Activated T-helper 1 cell treated with anti-CD3 and anti-CD28 coated beads, Interleukin-12 subunit alpha, Interleukin-12 subunit beta, Interleukin-2, Interleukin-4 antibody, amounts not matched to agents 30 ng/mL and 10 ng/mL and 1 ng/mL, durations not matched to agents 14 hours and 24 hours and 36 hours (primary cell): ENCODE measurements around the gene FAM237A. TPM values are rescaled to one million over a fixed set of nuclear protein-coding genes. Genes with fewer than 3 reads are reported as not detected.

Source experiments
- DNase-seq: peaks from one replicate; pipeline ENCODE4 v3.0.0; 2021; ENCODE audit warnings: low spot score
- H3K27ac Mint-ChIP-seq: one replicate; pipeline ENCODE4 v1.8.0; 2021; ENCODE audit warnings: mild to moderate bottlenecking, mixed read lengths
- H3K27me3 Mint-ChIP-seq: one replicate; pipeline ENCODE4 v1.8.0; 2022; ENCODE audit warnings: mild to moderate bottlenecking, moderate library complexity, mixed read lengths; ENCODE audit not compliant: insufficient read depth
- H3K36me3 Mint-ChIP-seq: one replicate; pipeline ENCODE4 v1.8.0; 2021; ENCODE audit warnings: low read depth, mixed read lengths
- H3K4me1 Mint-ChIP-seq: one replicate; pipeline ENCODE4 v1.8.0; 2021; ENCODE audit warnings: low read depth, mixed read lengths
- H3K4me3 Mint-ChIP-seq: one replicate; pipeline ENCODE4 v1.8.0; 2021; ENCODE audit warnings: mild to moderate bottlenecking, moderate library complexity, mixed read lengths
- H3K9me3 Mint-ChIP-seq: one replicate; pipeline ENCODE4 v1.8.0; 2021; ENCODE audit warnings: mixed read lengths
- intact Hi-C: fragments of 100-400 bp; cut with micrococcal nuclease; formaldehyde crosslinking; loops from one replicate; pipeline ENCODE4 v1.15.1; 2024
- total RNA-seq: library from RNA; stranded (reverse); gene quantifications from 2 replicates; pipeline ENCODE4 v1.2.3, GENCODE V29; 2022

Gene FAM237A
- total RNA-seq, result not detected in 2 replicates

- Mint-ChIP-seq H3K4me3 (no peak within 1 kb of the TSS), H3K27ac (no peak within 1 kb of the TSS), H3K4me1 (no peaks in the 10 kb centered on the region), H3K9me3 (no peaks in the 10 kb centered on the region), H3K27me3 (peaks cover 4% of the 10 kb centered on the region), H3K36me3 (no peaks in the 10 kb centered on the region)
- no peak for DNase-seq
- intact Hi-C loops, result no loop called here
Observed at GRCh38 chr2:206642075-206643025, at the start of gene FAM237A. TSS of gene FAM237A (plus strand) at chr2:206642487. CDS start at chr2:206644237, 1,750 bp downstream.

- no peak for DNase-seq
- intact Hi-C loops, result no loop called here
- Mint-ChIP-seq H3K4me3 (no peak overlapping the region), H3K27me3 (no peaks in the 10 kb centered on the region), H3K36me3 (no peaks in the 10 kb centered on the region), H3K27ac (no peak overlapping the region), H3K9me3 (no peaks in the 10 kb centered on the region), H3K4me1 (no peaks in the 10 kb centered on the region)
Observed at GRCh38 chr2:206597717-206598218, 44.5 kb upstream of the FAM237A start.

- DNase-seq, result no peak
- Mint-ChIP-seq H3K27me3 (peaks cover 4% of the 10 kb centered on the region), H3K36me3 (no peaks in the 10 kb centered on the region), H3K27ac (no peak overlapping the region), H3K9me3 (no peaks in the 10 kb centered on the region), H3K4me3 (no peak overlapping the region), H3K4me1 (no peaks in the 10 kb centered on the region)
- intact Hi-C loops, result no loop called here
Observed at GRCh38 chr2:206603243-206603642, 39.0 kb upstream of the FAM237A start.

GRCh38 chr2:206610451-206610850 lies 31.8 kb upstream of the FAM237A start:
- no peaks in the 10 kb centered on the region for H3K36me3 Mint-ChIP-seq
- H3K9me3 Mint-ChIP-seq, result no peaks in the 10 kb centered on the region
- H3K27me3 Mint-ChIP-seq, result peaks cover 5% of the 10 kb centered on the region
- no peak overlapping the region for H3K4me3 Mint-ChIP-seq
- no peaks in the 10 kb centered on the region for H3K4me1 Mint-ChIP-seq
- H3K27ac Mint-ChIP-seq, result no peak overlapping the region
- DNase-seq, result no peak
- intact Hi-C loops, result no loop called here

- Mint-ChIP-seq H3K27ac (no peak overlapping the region), H3K9me3 (no peaks in the 10 kb centered on the region), H3K4me3 (no peak overlapping the region), H3K36me3 (no peaks in the 10 kb centered on the region), H3K4me1 (no peaks in the 10 kb centered on the region), H3K27me3 (peaks cover 5% of the 10 kb centered on the region)
- intact Hi-C loops, result no loop called here
- DNase-seq, result no peak
Observed at GRCh38 chr2:206611191-206611590, 31.1 kb upstream of the FAM237A start.

- intact Hi-C loops, result no loop called here
- H3K27me3 Mint-ChIP-seq, result peaks cover 5% of the 10 kb centered on the region
- no peaks in the 10 kb centered on the region for H3K4me1 Mint-ChIP-seq
- no peak overlapping the region for H3K4me3 Mint-ChIP-seq
- DNase-seq, result no peak
- H3K9me3 Mint-ChIP-seq, result no peaks in the 10 kb centered on the region
- H3K36me3 Mint-ChIP-seq, result no peaks in the 10 kb centered on the region
- no peak overlapping the region for H3K27ac Mint-ChIP-seq
Observed at GRCh38 chr2:206611736-206612135, 30.6 kb upstream of the FAM237A start.

- no peaks in the 10 kb centered on the region for H3K36me3 Mint-ChIP-seq
- peaks cover 2% of the 10 kb centered on the region for H3K27me3 Mint-ChIP-seq
- no peak for DNase-seq
- H3K4me3 Mint-ChIP-seq, result no peak overlapping the region
- intact Hi-C loops, result no loop called here
- no peaks in the 10 kb centered on the region for H3K9me3 Mint-ChIP-seq
- no peak overlapping the region for H3K27ac Mint-ChIP-seq
- H3K4me1 Mint-ChIP-seq, result no peaks in the 10 kb centered on the region
Observed at GRCh38 chr2:206614811-206615210, 27.5 kb upstream of the FAM237A start.

GRCh38 chr2:206615417-206616089 lies 26.7 kb upstream of the FAM237A start:
- H3K9me3 Mint-ChIP-seq, result no peaks in the 10 kb centered on the region
- H3K4me3 Mint-ChIP-seq, result no peak overlapping the region
- no peaks in the 10 kb centered on the region for H3K36me3 Mint-ChIP-seq
- no peaks in the 10 kb centered on the region for H3K4me1 Mint-ChIP-seq
- H3K27ac Mint-ChIP-seq, result no peak overlapping the region
- intact Hi-C loops, result no loop called here
- no peak for DNase-seq
- peaks cover 2% of the 10 kb centered on the region for H3K27me3 Mint-ChIP-seq

- intact Hi-C loops, result no loop called here
- no peaks in the 10 kb centered on the region for H3K4me1 Mint-ChIP-seq
- DNase-seq, result no peak
- H3K27ac Mint-ChIP-seq, result no peak overlapping the region
- no peak overlapping the region for H3K4me3 Mint-ChIP-seq
- no peaks in the 10 kb centered on the region for H3K9me3 Mint-ChIP-seq
- H3K27me3 Mint-ChIP-seq, result peaks cover 2% of the 10 kb centered on the region
- no peaks in the 10 kb centered on the region for H3K36me3 Mint-ChIP-seq
Observed at GRCh38 chr2:206616151-206616550, 26.1 kb upstream of the FAM237A start.

- Mint-ChIP-seq H3K36me3 (no peaks in the 10 kb centered on the region), H3K27ac (no peak overlapping the region), H3K4me3 (no peak overlapping the region), H3K9me3 (no peaks in the 10 kb centered on the region), H3K27me3 (peaks cover 2% of the 10 kb centered on the region), H3K4me1 (no peaks in the 10 kb centered on the region)
- DNase-seq, result no peak
- intact Hi-C loops, result no loop called here
Observed at GRCh38 chr2:206619011-206619410, 23.3 kb upstream of the FAM237A start.

- Mint-ChIP-seq H3K27me3 (no peaks in the 10 kb centered on the region), H3K4me3 (no peak overlapping the region), H3K27ac (no peak overlapping the region), H3K36me3 (no peaks in the 10 kb centered on the region), H3K9me3 (no peaks in the 10 kb centered on the region), H3K4me1 (no peaks in the 10 kb centered on the region)
- DNase-seq, result no peak
- intact Hi-C loops, result no loop called here
Observed at GRCh38 chr2:206626108-206626507, 16.2 kb upstream of the FAM237A start.

GRCh38 chr2:206627632-206628031 lies 14.7 kb upstream of the FAM237A start:
- no peaks in the 10 kb centered on the region for H3K27me3 Mint-ChIP-seq
- H3K4me3 Mint-ChIP-seq, result no peak overlapping the region
- no peaks in the 10 kb centered on the region for H3K9me3 Mint-ChIP-seq
- no peaks in the 10 kb centered on the region for H3K4me1 Mint-ChIP-seq
- DNase-seq, result no peak
- no peak overlapping the region for H3K27ac Mint-ChIP-seq
- intact Hi-C loops, result no loop called here
- no peaks in the 10 kb centered on the region for H3K36me3 Mint-ChIP-seq

- H3K4me1 Mint-ChIP-seq, result no peaks in the 10 kb centered on the region
- no peak overlapping the region for H3K4me3 Mint-ChIP-seq
- no peaks in the 10 kb centered on the region for H3K27me3 Mint-ChIP-seq
- DNase-seq, result no peak
- no peak overlapping the region for H3K27ac Mint-ChIP-seq
- no peaks in the 10 kb centered on the region for H3K36me3 Mint-ChIP-seq
- intact Hi-C loops, result no loop called here
- H3K9me3 Mint-ChIP-seq, result no peaks in the 10 kb centered on the region
Observed at GRCh38 chr2:206631340-206631739, 10.9 kb upstream of the FAM237A start.
